Right lobe of liver (tissue), 6 donors: Measurements from ENCODE around the gene ATXN1. TPM values are rescaled to one million over a fixed set of nuclear protein-coding genes. Genes with fewer than 3 reads are reported as not detected.

Experiments used
- ATAC-seq, 4 donors: fragments of 200-7000 bp; cut with Tn5 transposase; one replicate each; pipeline ENCODE4 v1.9.1; 2020; ENCODE audit warnings: mild to moderate bottlenecking in 4 of 4, moderate library complexity in 4 of 4
- DNase-seq, 3 donors: peaks; one replicate each; pipeline ENCODE4 v3.0.0-alpha.2; 2020
- H3K27ac ChIP-seq, 3 donors: fragments of 200-600 bp; one replicate each; pipeline ENCODE4 v1.8.0; 2022
- H3K27me3 ChIP-seq, 2 donors: fragments of 200-600 bp; one replicate each; pipeline ENCODE4 v1.8.0; 2022
- H3K36me3 ChIP-seq, 4 donors: fragments of 200-600 bp; sonication (generic) in 1 of 4; one replicate each; pipeline versions ENCODE4 v1.5.1 to v1.8.0; 2017 to 2022; ENCODE audit warnings: control low read depth in 1 of 4
- H3K4me1 ChIP-seq, 4 donors: fragments of 200-600 bp; sonication (generic) in 1 of 4; one replicate each; pipeline versions ENCODE4 v1.5.1 to v1.8.0; 2017 to 2022; ENCODE audit warnings: control low read depth in 1 of 4
- H3K4me3 ChIP-seq, 3 donors: fragments of 200-600 bp; one replicate each; pipeline ENCODE4 v1.8.0; 2022
- H3K9me3 ChIP-seq, 4 donors: fragments of 200-600 bp; sonication (generic) in 1 of 4; one replicate each; pipeline versions ENCODE4 v1.5.1 to v1.8.0; 2017 to 2022; ENCODE audit warnings: control low read depth in 1 of 4
- POLR2A ChIP-seq: fragments of 450-650 bp; IDR thresholded peaks from one replicate; pipeline ENCODE4 v1.6.1; 2017; ENCODE audit warnings: antibody characterized with exemption, mild to moderate bottlenecking
- WGBS: methylation state at CpG from one replicate; pipeline ENCODE4 v1.1.6; 2018; ENCODE audit warnings: low coverage, low lambda C conversion rate; ENCODE audit not compliant: insufficient coverage; ENCODE audit errors: missing lambda C conversion rate; 5-methylcytosine and 5-hydroxymethylcytosine counted together
- intact Hi-C, 2 donors: fragments of 100-400 bp; cut with DNase I; formaldehyde crosslinking; loops; one replicate each; pipeline versions ENCODE4 v1.11.2 to v1.14.1; 2022
- total RNA-seq, 6 experiments: library from RNA; depleted of rRNA in 2 of 6; stranded (reverse); fragments of >200 nt in 2 of 6; fragmentation: NEBNext Ultra II Directional in 3 of 6; extraction: Animal tissue kit (Norgen Biotek cat#: 25700) in 3 of 6; gene quantifications; one replicate each; pipeline versions ENCODE4 v1.1.0 to v1.2.4, GENCODE V29; 2016 to 2023
- TF ChIP-seq, protein P1 (sequence below), 4 donors: fragments of 200-600 bp in 3 of 4; fragments of 450-650 bp in 1 of 4; IDR thresholded peaks; one replicate each; pipeline versions ENCODE4 v1.5.1 to v1.8.0; 2016 to 2022; ENCODE audit warnings: antibody characterized with exemption in 4 of 4, mild to moderate bottlenecking in 2 of 4
- donor health status: DM: no; HTN: yes; CAD: no.
- donor health status: DM: no; HTN: no; CAD: no.
- donor health status: DM: no; HTN: no; CAD: no.
- donor health status: DM: no; HTN: yes; CAD: no.
- donor health status: DM: no; HTN: yes; CAD: no.

ATXN1 gene
- total RNA-seq, 6 experiments from 2014 or later: 23.2 to 28.7 (median 25.0) TPM

DNA sequence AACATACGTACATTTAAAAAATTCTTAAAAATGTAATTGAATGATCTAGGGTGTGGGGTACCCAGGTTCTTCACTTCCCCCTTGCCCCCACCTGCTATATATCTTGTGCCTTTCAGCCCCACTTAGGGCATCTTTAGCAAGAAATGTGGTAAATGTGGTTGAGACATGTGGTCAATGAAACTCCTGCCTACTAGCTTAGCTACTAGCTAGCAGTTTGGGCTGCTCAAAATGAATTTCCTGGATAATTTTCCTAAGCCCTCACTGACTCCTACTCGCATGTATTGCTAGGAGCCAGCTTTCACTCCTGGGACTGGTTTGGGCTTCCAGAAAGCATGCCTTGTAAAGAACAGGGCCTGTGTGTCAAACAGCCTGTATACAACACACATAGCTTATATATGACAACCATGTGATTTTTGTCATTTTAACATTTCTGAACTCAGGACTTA lies 257.3 kb downstream of the ATXN1 start:
- Histone ChIP-seq H3K27me3 (no peaks in the 10 kb centered on the region), H3K36me3 (no peaks in the 10 kb centered on the region), H3K4me1 (no peaks in the 10 kb centered on the region), H3K4me3 (no peak overlapping the region), H3K9me3 (no peaks in the 10 kb centered on the region), H3K27ac (no peak overlapping the region)
- ATAC-seq (no peak), DNase-seq (no peak)
- intact Hi-C loops: no loop called here
- WGBS: 64% methylated on average over 2 of the region's 2 CpGs
- TF ChIP-seq, protein P1, sequence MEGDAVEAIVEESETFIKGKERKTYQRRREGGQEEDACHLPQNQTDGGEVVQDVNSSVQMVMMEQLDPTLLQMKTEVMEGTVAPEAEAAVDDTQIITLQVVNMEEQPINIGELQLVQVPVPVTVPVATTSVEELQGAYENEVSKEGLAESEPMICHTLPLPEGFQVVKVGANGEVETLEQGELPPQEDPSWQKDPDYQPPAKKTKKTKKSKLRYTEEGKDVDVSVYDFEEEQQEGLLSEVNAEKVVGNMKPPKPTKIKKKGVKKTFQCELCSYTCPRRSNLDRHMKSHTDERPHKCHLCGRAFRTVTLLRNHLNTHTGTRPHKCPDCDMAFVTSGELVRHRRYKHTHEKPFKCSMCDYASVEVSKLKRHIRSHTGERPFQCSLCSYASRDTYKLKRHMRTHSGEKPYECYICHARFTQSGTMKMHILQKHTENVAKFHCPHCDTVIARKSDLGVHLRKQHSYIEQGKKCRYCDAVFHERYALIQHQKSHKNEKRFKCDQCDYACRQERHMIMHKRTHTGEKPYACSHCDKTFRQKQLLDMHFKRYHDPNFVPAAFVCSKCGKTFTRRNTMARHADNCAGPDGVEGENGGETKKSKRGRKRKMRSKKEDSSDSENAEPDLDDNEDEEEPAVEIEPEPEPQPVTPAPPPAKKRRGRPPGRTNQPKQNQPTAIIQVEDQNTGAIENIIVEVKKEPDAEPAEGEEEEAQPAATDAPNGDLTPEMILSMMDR (IDR thresholded peaks at IDR 0.05): no peak
- no peak for TF ChIP-seq POLR2A

DNA sequence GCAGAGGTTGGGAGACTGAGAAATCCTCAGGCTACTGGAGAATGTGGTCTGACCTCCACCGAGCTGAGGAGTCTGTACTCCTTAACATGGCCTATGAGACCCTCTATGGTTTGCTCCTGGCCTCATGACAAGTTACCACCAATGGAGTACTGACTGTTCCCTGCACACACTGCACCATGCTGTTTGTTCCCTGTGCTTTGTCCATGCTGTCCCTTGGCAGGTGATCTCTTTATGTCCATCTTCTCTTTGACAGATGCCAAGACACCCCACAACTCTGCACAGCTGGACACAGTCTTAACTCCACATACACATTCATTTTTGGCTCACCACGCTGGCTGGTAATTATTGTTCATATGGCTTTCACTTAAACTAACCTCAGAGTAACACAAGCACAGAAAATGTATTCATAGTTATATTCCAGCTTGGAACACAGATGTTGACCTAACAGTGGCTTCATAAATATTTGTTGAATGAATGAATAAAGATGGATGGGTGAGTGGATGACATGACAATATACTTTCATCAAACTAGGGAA lies 258.0 kb downstream of the ATXN1 start:
- intact Hi-C loops: no loop called here
- Histone ChIP-seq H3K4me3 (no peak overlapping the region), H3K27ac (no peak overlapping the region), H3K36me3 (no peaks in the 10 kb centered on the region), H3K9me3 (no peaks in the 10 kb centered on the region), H3K27me3 (no peaks in the 10 kb centered on the region), H3K4me1 (no peaks in the 10 kb centered on the region)
- 76% methylated on average over 2 of the region's 2 CpGs for whole genome bisulfite sequencing
- TF ChIP-seq, protein P1 (IDR thresholded peaks at IDR 0.05): no peak
- TF ChIP-seq POLR2A: no peak
- ATAC-seq: no peak
- DNase-seq: no peak

DNA sequence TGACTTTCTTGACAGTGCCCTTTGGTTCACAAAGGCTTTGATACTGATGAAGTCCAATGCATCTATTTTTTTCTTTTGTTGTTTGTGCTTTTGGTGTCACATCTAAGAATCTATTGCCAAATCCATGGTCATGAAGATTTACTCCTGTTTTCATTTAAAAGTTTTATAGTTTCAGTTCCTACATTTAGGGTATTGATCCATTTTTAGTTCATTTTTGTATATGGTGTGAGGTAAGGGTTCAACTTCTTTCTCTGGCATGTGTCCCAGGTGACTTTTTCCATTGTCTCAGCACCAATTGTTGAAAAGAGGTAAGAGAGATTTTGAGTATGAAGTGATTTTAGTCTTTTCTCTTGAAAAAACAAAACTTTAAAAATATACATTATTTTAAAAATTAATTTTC lies 262.3 kb downstream of the ATXN1 start:
- no peaks in the 10 kb centered on the region for H3K4me1 ChIP-seq
- intact Hi-C loops: no loop called here
- no peaks in the 10 kb centered on the region for H3K27me3 ChIP-seq

DNA sequence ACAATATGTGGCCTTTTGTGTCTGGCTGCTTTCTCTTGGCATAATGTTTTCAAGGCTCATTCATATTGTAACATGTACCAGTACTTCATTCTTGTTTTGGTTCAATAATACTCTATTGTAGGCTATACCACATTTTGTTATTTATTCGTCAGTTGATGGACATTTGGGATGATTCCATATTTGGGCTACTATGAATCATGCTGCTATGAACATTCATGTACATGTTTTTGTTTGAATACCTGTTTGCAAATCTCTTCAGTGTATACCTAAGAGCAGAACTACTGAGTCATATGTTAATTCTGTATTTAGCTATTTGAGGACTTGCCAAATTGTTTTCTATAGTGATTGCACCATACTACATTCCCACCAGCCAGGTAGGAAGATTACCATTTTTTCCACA lies 263.0 kb downstream of the ATXN1 start:
- intact Hi-C loops: no loop called here
- no peak overlapping the region for H3K27ac ChIP-seq
- no peaks in the 10 kb centered on the region for H3K36me3 ChIP-seq
- no peaks in the 10 kb centered on the region for H3K27me3 ChIP-seq
- no peaks in the 10 kb centered on the region for H3K4me1 ChIP-seq
- ATAC-seq: no peak
- WGBS: 86% methylated on average over 1 of the region's 1 CpG
- no peak overlapping the region for H3K4me3 ChIP-seq
- TF ChIP-seq, protein P1 (IDR thresholded peaks at IDR 0.05): no peak
- no peak for TF ChIP-seq POLR2A
- no peaks in the 10 kb centered on the region for H3K9me3 ChIP-seq
- DNase-seq: no peak

More for the DNA sequence above, 262.3 kb downstream of the ATXN1 start:
- Histone ChIP-seq H3K4me3 (no peak overlapping the region), H3K9me3 (no peaks in the 10 kb centered on the region), H3K27ac (no peak overlapping the region), H3K36me3 (no peaks in the 10 kb centered on the region)
- ATAC-seq (no peak), DNase-seq (no peak)
- TF ChIP-seq POLR2A: no peak
- TF ChIP-seq, protein P1 (IDR thresholded peaks at IDR 0.05): no peak
